ENCODE measurements around the gene NBDY.
"Not testable (repeated sequence)": the region's sequence is repeated elsewhere in the genome, so short reads cannot be mapped to it uniquely, and the experiment has no call there.

DNA sequence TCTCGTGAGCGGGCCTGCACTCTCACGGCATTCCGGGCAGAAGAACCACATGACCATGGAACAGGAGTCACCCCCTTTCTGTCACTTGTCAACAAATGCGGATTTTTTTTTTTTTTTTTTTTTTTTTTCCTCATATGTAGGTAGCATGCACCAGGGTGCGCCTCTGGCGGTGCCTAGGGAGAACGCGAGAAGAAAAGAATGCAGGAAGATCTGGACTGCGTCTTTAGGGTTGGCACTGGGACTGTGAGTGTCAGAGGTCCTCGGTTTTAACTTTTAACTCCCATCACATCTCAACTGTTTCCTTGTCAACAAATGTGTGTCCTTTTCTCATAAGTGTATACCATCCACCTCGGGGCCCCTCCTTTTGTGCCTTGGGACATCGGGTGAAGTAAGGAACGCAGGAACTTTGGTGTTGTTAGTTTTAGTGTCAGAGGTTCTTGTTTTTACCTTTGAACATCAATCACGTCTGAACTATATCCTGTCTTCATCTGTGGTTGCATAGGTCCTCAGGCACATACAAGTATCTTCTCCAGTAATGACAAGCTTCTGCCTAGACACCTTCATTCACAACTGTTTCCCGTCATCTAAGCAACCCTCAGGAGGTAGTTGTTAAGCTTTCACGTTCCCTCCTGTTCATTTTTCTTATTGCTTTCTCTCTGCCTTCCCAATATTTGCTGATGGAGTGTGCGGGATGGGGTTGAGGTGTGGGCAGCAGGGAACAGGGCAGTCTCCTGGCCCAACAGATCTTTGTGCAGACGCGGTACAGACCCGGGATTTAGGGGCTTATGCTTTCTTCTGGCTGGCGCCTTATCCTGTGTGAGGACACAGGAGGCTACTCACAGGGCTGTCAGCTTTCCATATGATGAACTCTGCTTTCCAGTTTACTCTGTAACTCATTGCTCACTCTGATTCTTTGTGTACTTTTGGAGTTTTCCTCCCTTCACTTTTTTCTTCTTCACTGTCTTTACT is 51.9 kb downstream of the NBDY start:
- TF ChIP-seq, protein P1, sequence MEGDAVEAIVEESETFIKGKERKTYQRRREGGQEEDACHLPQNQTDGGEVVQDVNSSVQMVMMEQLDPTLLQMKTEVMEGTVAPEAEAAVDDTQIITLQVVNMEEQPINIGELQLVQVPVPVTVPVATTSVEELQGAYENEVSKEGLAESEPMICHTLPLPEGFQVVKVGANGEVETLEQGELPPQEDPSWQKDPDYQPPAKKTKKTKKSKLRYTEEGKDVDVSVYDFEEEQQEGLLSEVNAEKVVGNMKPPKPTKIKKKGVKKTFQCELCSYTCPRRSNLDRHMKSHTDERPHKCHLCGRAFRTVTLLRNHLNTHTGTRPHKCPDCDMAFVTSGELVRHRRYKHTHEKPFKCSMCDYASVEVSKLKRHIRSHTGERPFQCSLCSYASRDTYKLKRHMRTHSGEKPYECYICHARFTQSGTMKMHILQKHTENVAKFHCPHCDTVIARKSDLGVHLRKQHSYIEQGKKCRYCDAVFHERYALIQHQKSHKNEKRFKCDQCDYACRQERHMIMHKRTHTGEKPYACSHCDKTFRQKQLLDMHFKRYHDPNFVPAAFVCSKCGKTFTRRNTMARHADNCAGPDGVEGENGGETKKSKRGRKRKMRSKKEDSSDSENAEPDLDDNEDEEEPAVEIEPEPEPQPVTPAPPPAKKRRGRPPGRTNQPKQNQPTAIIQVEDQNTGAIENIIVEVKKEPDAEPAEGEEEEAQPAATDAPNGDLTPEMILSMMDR (conservative IDR thresholded peaks at IDR 0.05; ENCODE audit: low read length): not testable (repeated sequence)
- not testable (repeated sequence) for TF ChIP-seq EZH2phosphoT487 (IDR thresholded peaks at IDR 0.05; ENCODE audit: borderline replicate concordance, low read depth, low read length)
